Measurements from ENCODE around the gene IQGAP3.

Gene IQGAP3

GRCh38 chr1:156522443-156522970, 49.9 kb downstream of the IQGAP3 start:
- TF ChIP-seq RAD21 (IDR thresholded peaks at IDR 0.05; ENCODE audit: low read depth) = no peak
- TF ChIP-seq TEAD4 (IDR thresholded peaks at IDR 0.05) = no peak
- TF ChIP-seq MAX (IDR thresholded peaks at IDR 0.05) = no peak
- TF ChIP-seq FOXM1 (IDR thresholded peaks at IDR 0.05; ENCODE audit: borderline replicate concordance, low read depth) = no peak
- TF ChIP-seq, protein P1, sequence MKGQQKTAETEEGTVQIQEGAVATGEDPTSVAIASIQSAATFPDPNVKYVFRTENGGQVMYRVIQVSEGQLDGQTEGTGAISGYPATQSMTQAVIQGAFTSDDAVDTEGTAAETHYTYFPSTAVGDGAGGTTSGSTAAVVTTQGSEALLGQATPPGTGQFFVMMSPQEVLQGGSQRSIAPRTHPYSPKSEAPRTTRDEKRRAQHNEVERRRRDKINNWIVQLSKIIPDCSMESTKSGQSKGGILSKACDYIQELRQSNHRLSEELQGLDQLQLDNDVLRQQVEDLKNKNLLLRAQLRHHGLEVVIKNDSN (IDR thresholded peaks at IDR 0.05) = no peak
- no peak for TF ChIP-seq EP300 (IDR thresholded peaks at IDR 0.05; ENCODE audit: borderline replicate concordance)
- no peak for TF ChIP-seq ZBTB7A (IDR thresholded peaks at IDR 0.05; ENCODE audit: low read depth)
- TF ChIP-seq EGR1 (IDR thresholded peaks at IDR 0.05) = no peak
- TF ChIP-seq NFIC (IDR thresholded peaks at IDR 0.05) = no peak
- TF ChIP-seq CREB1 (IDR thresholded peaks at IDR 0.05; ENCODE audit: low read depth) = no peak
- no peak for TF ChIP-seq YY1 (IDR thresholded peaks at IDR 0.05; ENCODE audit: low read depth)
- TF ChIP-seq TCF12 (IDR thresholded peaks at IDR 0.05; ENCODE audit: low read depth) = no peak
- no peak for TF ChIP-seq CEBPB (IDR thresholded peaks at IDR 0.05)
- TF ChIP-seq TAF1 (IDR thresholded peaks at IDR 0.05; ENCODE audit: low read depth) = no peak
- TF ChIP-seq, protein P2, sequence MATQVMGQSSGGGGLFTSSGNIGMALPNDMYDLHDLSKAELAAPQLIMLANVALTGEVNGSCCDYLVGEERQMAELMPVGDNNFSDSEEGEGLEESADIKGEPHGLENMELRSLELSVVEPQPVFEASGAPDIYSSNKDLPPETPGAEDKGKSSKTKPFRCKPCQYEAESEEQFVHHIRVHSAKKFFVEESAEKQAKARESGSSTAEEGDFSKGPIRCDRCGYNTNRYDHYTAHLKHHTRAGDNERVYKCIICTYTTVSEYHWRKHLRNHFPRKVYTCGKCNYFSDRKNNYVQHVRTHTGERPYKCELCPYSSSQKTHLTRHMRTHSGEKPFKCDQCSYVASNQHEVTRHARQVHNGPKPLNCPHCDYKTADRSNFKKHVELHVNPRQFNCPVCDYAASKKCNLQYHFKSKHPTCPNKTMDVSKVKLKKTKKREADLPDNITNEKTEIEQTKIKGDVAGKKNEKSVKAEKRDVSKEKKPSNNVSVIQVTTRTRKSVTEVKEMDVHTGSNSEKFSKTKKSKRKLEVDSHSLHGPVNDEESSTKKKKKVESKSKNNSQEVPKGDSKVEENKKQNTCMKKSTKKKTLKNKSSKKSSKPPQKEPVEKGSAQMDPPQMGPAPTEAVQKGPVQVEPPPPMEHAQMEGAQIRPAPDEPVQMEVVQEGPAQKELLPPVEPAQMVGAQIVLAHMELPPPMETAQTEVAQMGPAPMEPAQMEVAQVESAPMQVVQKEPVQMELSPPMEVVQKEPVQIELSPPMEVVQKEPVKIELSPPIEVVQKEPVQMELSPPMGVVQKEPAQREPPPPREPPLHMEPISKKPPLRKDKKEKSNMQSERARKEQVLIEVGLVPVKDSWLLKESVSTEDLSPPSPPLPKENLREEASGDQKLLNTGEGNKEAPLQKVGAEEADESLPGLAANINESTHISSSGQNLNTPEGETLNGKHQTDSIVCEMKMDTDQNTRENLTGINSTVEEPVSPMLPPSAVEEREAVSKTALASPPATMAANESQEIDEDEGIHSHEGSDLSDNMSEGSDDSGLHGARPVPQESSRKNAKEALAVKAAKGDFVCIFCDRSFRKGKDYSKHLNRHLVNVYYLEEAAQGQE (IDR thresholded peaks at IDR 0.05; ENCODE audit: low read depth) = no peak

DNA sequence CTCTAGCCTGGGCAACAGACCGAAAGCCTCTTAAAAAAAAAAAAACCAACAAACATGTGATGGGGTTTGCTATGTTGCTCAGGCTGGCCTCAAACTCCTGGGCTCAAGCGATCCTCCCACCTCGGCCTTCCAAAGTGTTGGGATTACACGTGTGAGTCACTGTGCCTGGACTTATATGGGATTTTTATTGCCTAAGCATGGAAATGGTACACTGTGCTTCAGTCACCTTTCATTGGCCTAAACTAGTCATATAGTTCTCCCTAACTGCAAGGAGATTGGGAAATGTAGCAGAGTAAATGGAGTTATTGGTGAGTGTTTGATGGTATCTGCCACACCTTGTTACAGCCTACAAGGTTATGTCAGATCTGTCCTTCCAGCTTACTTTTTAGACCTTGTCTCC, 54.6 kb downstream of the IQGAP3 start:
- no peak for TF ChIP-seq YY1 (IDR thresholded peaks at IDR 0.05; ENCODE audit: low read depth)
- no peak for TF ChIP-seq ZBTB7A (IDR thresholded peaks at IDR 0.05; ENCODE audit: low read depth)
- no peak for TF ChIP-seq TCF12 (IDR thresholded peaks at IDR 0.05; ENCODE audit: low read depth)
- TF ChIP-seq, protein P1 (IDR thresholded peaks at IDR 0.05) = no peak

DNA sequence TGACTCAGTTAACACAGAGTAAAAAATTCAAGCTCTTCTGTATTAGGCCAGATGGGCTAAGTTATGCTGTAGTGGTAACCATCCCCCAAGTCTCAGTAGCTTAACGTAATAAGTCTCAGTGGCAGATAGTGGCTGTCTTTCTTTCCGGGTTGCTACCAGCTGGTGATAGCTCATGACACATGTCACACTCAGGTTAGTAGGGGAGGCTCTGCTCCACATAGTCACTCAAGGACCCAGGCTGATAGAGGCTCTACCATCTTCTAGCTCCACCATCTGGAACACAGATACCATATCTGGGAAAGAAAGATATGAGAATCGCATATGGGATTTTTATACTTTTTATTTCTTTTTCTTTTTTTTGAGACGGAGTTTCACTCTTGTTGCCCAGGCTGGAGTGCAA, 55.5 kb downstream of the IQGAP3 start:
- TF ChIP-seq MAX (IDR thresholded peaks at IDR 0.05) (no peak), TCF12 (IDR thresholded peaks at IDR 0.05; ENCODE audit: low read depth) (no peak)

GRCh38 chr1:156515956-156516355, 56.4 kb downstream of the IQGAP3 start:
- TF ChIP-seq TCF12 (IDR thresholded peaks at IDR 0.05; ENCODE audit: low read depth) (no peak), EP300 (IDR thresholded peaks at IDR 0.05; ENCODE audit: borderline replicate concordance) (no peak), TEAD4 (IDR thresholded peaks at IDR 0.05) (no peak), CREB1 (IDR thresholded peaks at IDR 0.05; ENCODE audit: low read depth) (no peak)
- TF ChIP-seq, protein P1 (IDR thresholded peaks at IDR 0.05) = no peak

- no peak for TF ChIP-seq ZBTB7A (IDR thresholded peaks at IDR 0.05; ENCODE audit: low read depth)
- TF ChIP-seq RAD21 (IDR thresholded peaks at IDR 0.05; ENCODE audit: low read depth) = no peak
- TF ChIP-seq, protein P1 (IDR thresholded peaks at IDR 0.05) = no peak
- no peak for TF ChIP-seq EP300 (IDR thresholded peaks at IDR 0.05; ENCODE audit: borderline replicate concordance)
- TF ChIP-seq TCF12 (IDR thresholded peaks at IDR 0.05; ENCODE audit: low read depth) = no peak
- TF ChIP-seq YY1 (IDR thresholded peaks at IDR 0.05; ENCODE audit: low read depth) = no peak
- no peak for TF ChIP-seq NFIC (IDR thresholded peaks at IDR 0.05)
- TF ChIP-seq FOXM1 (IDR thresholded peaks at IDR 0.05; ENCODE audit: borderline replicate concordance, low read depth) = no peak
- no peak for TF ChIP-seq CEBPB (IDR thresholded peaks at IDR 0.05)
- no peak for TF ChIP-seq CREB1 (IDR thresholded peaks at IDR 0.05; ENCODE audit: low read depth)
- TF ChIP-seq, protein P2 (IDR thresholded peaks at IDR 0.05; ENCODE audit: low read depth) = no peak
- TF ChIP-seq TAF1 (IDR thresholded peaks at IDR 0.05; ENCODE audit: low read depth) = no peak
- no peak for TF ChIP-seq MAX (IDR thresholded peaks at IDR 0.05)
- TF ChIP-seq TEAD4 (IDR thresholded peaks at IDR 0.05) = no peak
- TF ChIP-seq EGR1 (IDR thresholded peaks at IDR 0.05) = no peak
These were observed 59.2 kb downstream of the IQGAP3 start for GRCh38 chr1:156513185-156513584.

All from Ishikawa (cell line).